Measurements from ENCODE around the gene CSNK1A1L. TPM values are rescaled to one million over a fixed set of nuclear protein-coding genes. Genes with fewer than 3 reads are reported as not detected.

Gene CSNK1A1L
- total RNA-seq, 1 experiment from 2014 or later = not detected

DNA sequence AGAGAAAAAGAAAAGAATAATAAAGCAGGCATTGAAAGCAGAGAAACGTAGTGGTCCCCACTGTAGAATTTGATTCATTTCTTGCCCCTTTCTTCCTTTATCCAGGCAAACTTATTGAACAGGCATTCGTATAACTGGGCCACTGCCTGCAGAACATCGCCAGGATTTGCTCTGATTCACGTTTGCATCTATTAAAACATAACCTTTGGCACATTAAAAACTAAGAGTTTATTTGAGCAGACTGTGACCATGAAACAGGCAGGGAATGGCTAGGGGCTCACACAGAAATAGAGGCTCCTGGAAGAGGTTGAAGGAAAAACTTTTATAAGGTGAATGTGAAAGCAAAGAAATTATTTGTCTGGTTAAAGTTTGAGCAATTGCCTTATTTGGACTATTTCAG, 33.4 kb downstream of the CSNK1A1L start:
- TF ChIP-seq, protein P1, sequence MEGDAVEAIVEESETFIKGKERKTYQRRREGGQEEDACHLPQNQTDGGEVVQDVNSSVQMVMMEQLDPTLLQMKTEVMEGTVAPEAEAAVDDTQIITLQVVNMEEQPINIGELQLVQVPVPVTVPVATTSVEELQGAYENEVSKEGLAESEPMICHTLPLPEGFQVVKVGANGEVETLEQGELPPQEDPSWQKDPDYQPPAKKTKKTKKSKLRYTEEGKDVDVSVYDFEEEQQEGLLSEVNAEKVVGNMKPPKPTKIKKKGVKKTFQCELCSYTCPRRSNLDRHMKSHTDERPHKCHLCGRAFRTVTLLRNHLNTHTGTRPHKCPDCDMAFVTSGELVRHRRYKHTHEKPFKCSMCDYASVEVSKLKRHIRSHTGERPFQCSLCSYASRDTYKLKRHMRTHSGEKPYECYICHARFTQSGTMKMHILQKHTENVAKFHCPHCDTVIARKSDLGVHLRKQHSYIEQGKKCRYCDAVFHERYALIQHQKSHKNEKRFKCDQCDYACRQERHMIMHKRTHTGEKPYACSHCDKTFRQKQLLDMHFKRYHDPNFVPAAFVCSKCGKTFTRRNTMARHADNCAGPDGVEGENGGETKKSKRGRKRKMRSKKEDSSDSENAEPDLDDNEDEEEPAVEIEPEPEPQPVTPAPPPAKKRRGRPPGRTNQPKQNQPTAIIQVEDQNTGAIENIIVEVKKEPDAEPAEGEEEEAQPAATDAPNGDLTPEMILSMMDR (IDR thresholded peaks at IDR 0.05; ENCODE audit: insufficient read depth in 1 of 2, low read depth in 1 of 2, low read length in 1 of 2, severe bottlenecking in 1 of 2, unreplicated experiment in 1 of 2) = no peak
- Histone ChIP-seq H3K9me3 (no peaks in the 10 kb centered on the region), H3K4me1 (no peaks in the 10 kb centered on the region), H3K4me3 (ENCODE audit: low read depth, low read length) (no peak overlapping the region), H3K27me3 (replicated peaks; ENCODE audit: control insufficient read depth, insufficient read depth, low read length) (no peaks in the 10 kb centered on the region; the same call in 1 of the 2 replicates), H3K36me3 (ENCODE audit: control insufficient read depth, insufficient read depth, low read length) (no peaks in the 10 kb centered on the region)
- no peak overlapping the region for H3K4me3 Mint-ChIP-seq (ENCODE audit: unreplicated experiment)
- no peaks in the 10 kb centered on the region for H3K36me3 Mint-ChIP-seq (ENCODE audit: insufficient read depth, unreplicated experiment)
- ChIA-PET CTCF (no interaction called here), POLR2A (no interaction called here)
- H3K4me1 Mint-ChIP-seq (ENCODE audit: low read depth, unreplicated experiment) = no peaks in the 10 kb centered on the region
- no TSS peak for BruUV-seq (replicated peaks)
- intact Hi-C loops (cut with micrococcal nuclease; ENCODE audit: unreplicated experiment) = loop anchor here (10.0 kb wide), 1 partner anchor 533 kb away; no protein-coding TSS in a partner anchor
- H3K27ac Mint-ChIP-seq (ENCODE audit: unreplicated experiment) = no peak overlapping the region
- peaks cover 8% of the 10 kb centered on the region for H3K27me3 Mint-ChIP-seq (ENCODE audit: insufficient read depth, unreplicated experiment)
- no peak for DNase-seq
- H3K9me3 Mint-ChIP-seq (ENCODE audit: unreplicated experiment) = no peaks in the 10 kb centered on the region

DNA sequence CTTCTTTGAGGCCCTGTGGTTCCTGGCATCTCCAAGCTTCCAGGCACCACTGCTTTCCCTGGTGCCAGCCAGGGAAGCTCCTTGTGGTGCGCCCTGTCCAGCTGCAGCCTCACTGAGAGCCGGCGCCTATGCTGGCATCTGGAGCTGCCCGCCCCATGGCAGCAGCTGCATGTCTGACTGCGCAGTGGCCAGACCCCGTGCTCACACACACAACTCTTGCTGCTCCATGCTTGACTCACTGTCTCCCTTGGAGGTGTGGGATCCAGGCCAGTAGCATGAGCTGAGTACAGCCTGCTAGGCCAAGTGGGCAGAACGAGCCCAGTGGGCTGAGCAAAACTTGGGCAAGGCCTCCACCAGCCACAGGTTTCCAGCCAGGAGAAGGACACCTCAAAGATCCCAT, 34.5 kb downstream of the CSNK1A1L start:
- DNase-seq = no peak
- POLR2A ChIA-PET = no interaction called here
- H3K27me3 Mint-ChIP-seq (ENCODE audit: insufficient read depth, unreplicated experiment) = peaks cover 8% of the 10 kb centered on the region
- no peaks in the 10 kb centered on the region for H3K36me3 ChIP-seq (ENCODE audit: control insufficient read depth, insufficient read depth, low read length)
- no peaks in the 10 kb centered on the region for H3K9me3 Mint-ChIP-seq (ENCODE audit: unreplicated experiment)
- intact Hi-C loops (cut with micrococcal nuclease; ENCODE audit: unreplicated experiment) = loop anchor here (10.0 kb wide), 1 partner anchor 534 kb away; no protein-coding TSS in a partner anchor
- no peak overlapping the region for H3K4me3 ChIP-seq (ENCODE audit: low read depth, low read length)
- H3K4me3 Mint-ChIP-seq (ENCODE audit: unreplicated experiment) = no peak overlapping the region
- no peaks in the 10 kb centered on the region for H3K9me3 ChIP-seq
- no peaks in the 10 kb centered on the region; the same call in 1 of the 2 replicates for H3K27me3 ChIP-seq (replicated peaks; ENCODE audit: control insufficient read depth, insufficient read depth, low read length)
- CTCF ChIA-PET = no interaction called here
- H3K4me1 Mint-ChIP-seq (ENCODE audit: low read depth, unreplicated experiment) = no peaks in the 10 kb centered on the region
- TF ChIP-seq, protein P1 (IDR thresholded peaks at IDR 0.05; ENCODE audit: insufficient read depth in 1 of 2, low read depth in 1 of 2, low read length in 1 of 2, severe bottlenecking in 1 of 2, unreplicated experiment in 1 of 2) = no peak
- H3K36me3 Mint-ChIP-seq (ENCODE audit: insufficient read depth, unreplicated experiment) = no peaks in the 10 kb centered on the region
- no peaks in the 10 kb centered on the region for H3K4me1 ChIP-seq
- no TSS peak for BruUV-seq (replicated peaks)
- no peak overlapping the region for H3K27ac Mint-ChIP-seq (ENCODE audit: unreplicated experiment)

DNA sequence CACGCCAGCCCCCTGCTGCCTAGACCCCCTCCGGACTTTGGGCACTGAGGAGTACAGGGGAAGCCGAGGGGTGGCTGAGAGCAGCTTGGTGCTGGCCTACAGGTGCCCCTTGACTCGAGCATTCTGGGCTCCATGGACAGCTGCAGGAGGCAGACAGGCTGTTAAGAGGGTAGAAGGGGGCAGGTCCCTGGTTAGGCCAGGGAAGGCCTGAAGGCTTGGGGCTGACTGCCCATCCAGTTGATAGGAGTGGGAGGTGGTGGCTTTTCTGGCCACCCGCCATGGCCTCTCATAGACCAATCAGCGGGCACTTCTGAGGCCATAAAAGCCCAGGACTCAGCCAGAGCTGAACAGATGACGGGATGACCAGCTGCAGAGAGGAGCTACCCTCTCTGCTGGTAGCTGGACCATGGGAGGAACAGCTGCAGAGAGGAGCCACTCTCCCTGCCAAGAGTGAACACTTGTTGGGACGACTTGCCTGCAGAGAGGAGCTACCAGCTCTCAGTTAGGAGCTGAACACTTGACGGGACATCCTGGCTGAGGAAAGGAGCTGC, 35.2 kb downstream of the CSNK1A1L start:
- Mint-ChIP-seq H3K4me3 (ENCODE audit: unreplicated experiment) (no peak overlapping the region), H3K27ac (ENCODE audit: unreplicated experiment) (no peak overlapping the region), H3K9me3 (ENCODE audit: unreplicated experiment) (no peaks in the 10 kb centered on the region), H3K36me3 (ENCODE audit: insufficient read depth, unreplicated experiment) (no peaks in the 10 kb centered on the region), H3K27me3 (ENCODE audit: insufficient read depth, unreplicated experiment) (peaks cover 8% of the 10 kb centered on the region), H3K4me1 (ENCODE audit: low read depth, unreplicated experiment) (no peaks in the 10 kb centered on the region)
- Histone ChIP-seq H3K9me3 (no peaks in the 10 kb centered on the region), H3K27me3 (replicated peaks; ENCODE audit: control insufficient read depth, insufficient read depth, low read length) (no peaks in the 10 kb centered on the region; the same call in 1 of the 2 replicates), H3K36me3 (ENCODE audit: control insufficient read depth, insufficient read depth, low read length) (no peaks in the 10 kb centered on the region), H3K4me1 (no peaks in the 10 kb centered on the region), H3K4me3 (ENCODE audit: low read depth, low read length) (no peak overlapping the region)
- no TSS peak for BruUV-seq (replicated peaks)
- intact Hi-C loops (cut with micrococcal nuclease; ENCODE audit: unreplicated experiment) = loop anchor here (10.0 kb wide), 1 partner anchor 535 kb away; no protein-coding TSS in a partner anchor
- ChIA-PET CTCF (no interaction called here), POLR2A (no interaction called here)
- TF ChIP-seq, protein P1 (IDR thresholded peaks at IDR 0.05; ENCODE audit: insufficient read depth in 1 of 2, low read depth in 1 of 2, low read length in 1 of 2, severe bottlenecking in 1 of 2, unreplicated experiment in 1 of 2) = no peak
- no peak for DNase-seq

All from Caco-2 (cell line).